GM19397 (cell line): Measurements from ENCODE around the gene MYO10.
"Not testable (repeated sequence)": the region's sequence is repeated elsewhere in the genome, so short reads cannot be mapped to it uniquely, and the experiment has no call there.

Experiments used
- ATAC-seq: cut with Tn5 transposase; IDR thresholded peaks from one replicate; pipeline ENCODE4 v1.9.1; 2021; ENCODE audit warnings: mild to moderate bottlenecking, moderate library complexity; ENCODE audit not compliant: unreplicated experiment

MYO10 gene

GRCh38 chr5:16757146-16757545 is 178.9 kb downstream of the MYO10 start:
- ATAC-seq, result no peak

- ATAC-seq, result no peak
These were observed 179.4 kb downstream of the MYO10 start for GRCh38 chr5:16756692-16757091.

GRCh38 chr5:16755641-16756040 is 180.4 kb downstream of the MYO10 start:
- ATAC-seq, result no peak

GRCh38 chr5:16754601-16755000 is 181.5 kb downstream of the MYO10 start:
- no peak for ATAC-seq

GRCh38 chr5:16754086-16754485 is 182.0 kb downstream of the MYO10 start:
- no peak for ATAC-seq

GRCh38 chr5:16750445-16750844 is 185.6 kb downstream of the MYO10 start:
- no peak for ATAC-seq

GRCh38 chr5:16749626-16750025 is 186.5 kb downstream of the MYO10 start:
- no peak for ATAC-seq

GRCh38 chr5:16744164-16744880 is 191.8 kb downstream of the MYO10 start:
- no peak for ATAC-seq

GRCh38 chr5:16742938-16743337 is 193.2 kb downstream of the MYO10 start:
- ATAC-seq, result no peak

- ATAC-seq, result no peak
These were observed 195.2 kb downstream of the MYO10 start for GRCh38 chr5:16740811-16741392.

GRCh38 chr5:16740066-16740810 is 195.8 kb downstream of the MYO10 start:
- ATAC-seq, result no peak

- ATAC-seq, result not testable (repeated sequence)
These were observed 197.7 kb downstream of the MYO10 start for GRCh38 chr5:16738393-16738792.

GRCh38 chr5:16737620-16738364 is 198.3 kb downstream of the MYO10 start:
- no peak for ATAC-seq

- ATAC-seq, result no peak
These were observed 198.9 kb downstream of the MYO10 start for GRCh38 chr5:16737209-16737608.

GRCh38 chr5:16736158-16736995 is 199.7 kb downstream of the MYO10 start:
- ATAC-seq, result no peak

- no peak for ATAC-seq
These were observed 200.7 kb downstream of the MYO10 start for GRCh38 chr5:16735101-16736060.

- ATAC-seq, result no peak
These were observed 202.6 kb downstream of the MYO10 start for GRCh38 chr5:16733331-16734006.

GRCh38 chr5:16732356-16732755 is 203.7 kb downstream of the MYO10 start:
- no peak for ATAC-seq
